Measurements from ENCODE around the gene LEFTY1.

The LEFTY1 gene

DNA sequence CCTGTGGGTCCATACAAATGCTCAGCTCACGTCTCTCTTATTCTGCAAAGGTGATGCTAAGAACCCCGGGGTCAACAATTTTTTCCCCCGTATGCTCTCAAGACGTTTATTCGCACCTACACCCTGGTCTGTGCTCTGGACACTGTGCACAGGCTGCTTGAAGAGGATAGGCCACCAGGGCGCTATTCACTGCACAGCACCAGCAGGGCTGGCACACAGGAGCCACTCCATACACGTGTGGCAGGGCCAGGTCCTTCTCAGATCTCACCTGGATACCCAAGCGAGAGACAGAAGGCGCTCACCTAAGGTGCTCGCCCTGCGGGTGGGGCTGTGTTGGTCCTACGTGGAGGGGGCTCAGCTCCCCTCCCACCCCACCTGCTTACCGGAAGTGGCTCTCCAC lies 23.4 kb downstream of the LEFTY1 start:
- H3K27me3 ChIP-seq (ENCODE audit: control insufficient read depth in 3 of 3, insufficient read depth in 3 of 3, low read depth in 1 of 3, low read length in 3 of 3), result no peaks in the 10 kb centered on the region
- H2BK15ac ChIP-seq (ENCODE audit: low read length), result no peak overlapping the region
- no peak overlapping the region for H4K91ac ChIP-seq (ENCODE audit: low read depth, low read length, poor library complexity)
- H3K36me3 ChIP-seq (replicated peaks in 1 of 2; ENCODE audit: control insufficient read depth in 2 of 2, insufficient read depth in 2 of 2, low read length in 2 of 2), result peaks cover 4 to 57% of the 10 kb centered on the region in 2 donors
- H2AK5ac ChIP-seq (ENCODE audit: low read depth, low read length), result peak overlapping the region; percentile 19
- no peak overlapping the region for H3K4me2 ChIP-seq (ENCODE audit: insufficient read depth, low read length, poor library complexity, severe bottlenecking)
- no peak overlapping the region for H2BK5ac ChIP-seq (ENCODE audit: low read length)
- no peak overlapping the region for H3K9ac ChIP-seq (ENCODE audit: low read depth, low read length, poor library complexity)
- no peaks in the 10 kb centered on the region for H3K79me1 ChIP-seq (ENCODE audit: low read depth, low read length)
- H3K4ac ChIP-seq (ENCODE audit: low read length), result no peak overlapping the region
- no peak overlapping the region for H3K4me3 ChIP-seq (ENCODE audit: low read length in 2 of 2)
- H2AFZ ChIP-seq (ENCODE audit: low read length), result no peak overlapping the region
- H3K18ac ChIP-seq (ENCODE audit: low read length), result no peak overlapping the region
- H3K14ac ChIP-seq (ENCODE audit: low read length), result no peak overlapping the region
- H2BK12ac ChIP-seq (ENCODE audit: low read length), result no peak overlapping the region
- no peak for DNase-seq (ENCODE audit: low spot score)
- H2BK120ac ChIP-seq (ENCODE audit: low read depth, low read length), result no peak overlapping the region
- no peak overlapping the region for H3K27ac ChIP-seq (replicated peaks; ENCODE audit: low read length)
- no CpG with 5 or more reads among the region's 13 CpGs for WGBS, 2 donors (ENCODE audit: extremely low coverage in 2 of 2, insufficient read length in 2 of 2, insufficient replicate concordance in 1 of 2)
- no peak overlapping the region for H4K8ac ChIP-seq (ENCODE audit: low read depth, low read length)
- H3K9me3 ChIP-seq (replicated peaks in 1 of 2; ENCODE audit: control insufficient read depth in 2 of 2, insufficient read depth in 1 of 2, low read depth in 1 of 2, low read length in 2 of 2), result no peaks in the 10 kb centered on the region
- H3K4me1 ChIP-seq (ENCODE audit: control insufficient read depth in 2 of 2, insufficient read depth in 1 of 2, low read depth in 1 of 2, low read length in 2 of 2), result no peaks in the 10 kb centered on the region
- no peak overlapping the region for H3K23ac ChIP-seq (ENCODE audit: low read depth, low read length, poor library complexity)

DNA sequence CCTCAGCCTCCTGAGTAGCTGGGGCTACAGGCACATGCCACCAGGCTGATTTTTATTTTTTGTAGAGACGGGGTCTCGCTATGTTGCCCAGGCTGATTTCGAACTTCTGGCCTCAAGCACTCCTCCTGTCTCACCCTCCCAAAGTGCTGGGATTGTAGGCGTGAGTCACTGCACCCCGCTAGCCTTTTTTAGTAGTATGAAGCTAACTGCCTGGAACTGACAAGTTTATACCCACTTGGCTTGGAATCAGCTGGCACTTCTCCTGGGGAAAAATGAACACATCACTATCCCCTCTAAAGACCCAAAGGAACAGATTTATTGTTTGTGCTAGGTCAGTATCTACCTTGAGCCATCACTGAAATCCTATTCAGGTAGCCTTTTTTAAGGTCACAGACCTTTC lies 25.8 kb downstream of the LEFTY1 start:
- Histone ChIP-seq H3K18ac (ENCODE audit: low read length) (no peak overlapping the region), H3K4me1 (ENCODE audit: control insufficient read depth in 2 of 2, insufficient read depth in 1 of 2, low read depth in 1 of 2, low read length in 2 of 2) (no peaks in the 10 kb centered on the region), H2BK120ac (ENCODE audit: low read depth, low read length) (no peak overlapping the region), H2AFZ (ENCODE audit: low read length) (no peak overlapping the region), H4K91ac (ENCODE audit: low read depth, low read length, poor library complexity) (no peak overlapping the region), H2BK15ac (ENCODE audit: low read length) (no peak overlapping the region), H3K36me3 (replicated peaks in 1 of 2; ENCODE audit: control insufficient read depth in 2 of 2, insufficient read depth in 2 of 2, low read length in 2 of 2) (peaks cover 4 to 62% of the 10 kb centered on the region in 2 donors), H3K79me1 (ENCODE audit: low read depth, low read length) (no peaks in the 10 kb centered on the region), H3K4ac (ENCODE audit: low read length) (no peak overlapping the region), H3K4me2 (ENCODE audit: insufficient read depth, low read length, poor library complexity, severe bottlenecking) (no peak overlapping the region), H2BK12ac (ENCODE audit: low read length) (no peak overlapping the region), H3K4me3 (ENCODE audit: low read length in 2 of 2) (no peak overlapping the region), H3K9ac (ENCODE audit: low read depth, low read length, poor library complexity) (no peak overlapping the region), H3K23ac (ENCODE audit: low read depth, low read length, poor library complexity) (no peak overlapping the region), H3K27ac (replicated peaks; ENCODE audit: low read length) (no peak overlapping the region), H2BK5ac (ENCODE audit: low read length) (no peak overlapping the region), H3K14ac (ENCODE audit: low read length) (no peak overlapping the region), H4K8ac (ENCODE audit: low read depth, low read length) (no peak overlapping the region), H3K27me3 (ENCODE audit: control insufficient read depth in 3 of 3, insufficient read depth in 3 of 3, low read depth in 1 of 3, low read length in 3 of 3) (no peaks in the 10 kb centered on the region), H2AK5ac (ENCODE audit: low read depth, low read length) (no peak overlapping the region), H3K9me3 (replicated peaks in 1 of 2; ENCODE audit: control insufficient read depth in 2 of 2, insufficient read depth in 1 of 2, low read depth in 1 of 2, low read length in 2 of 2) (no peaks in the 10 kb centered on the region)
- WGBS, 2 donors (ENCODE audit: extremely low coverage in 2 of 2, insufficient read length in 2 of 2, insufficient replicate concordance in 1 of 2), result no CpG with 5 or more reads among the region's 5 CpGs
- DNase-seq (ENCODE audit: low spot score), result no peak

DNA sequence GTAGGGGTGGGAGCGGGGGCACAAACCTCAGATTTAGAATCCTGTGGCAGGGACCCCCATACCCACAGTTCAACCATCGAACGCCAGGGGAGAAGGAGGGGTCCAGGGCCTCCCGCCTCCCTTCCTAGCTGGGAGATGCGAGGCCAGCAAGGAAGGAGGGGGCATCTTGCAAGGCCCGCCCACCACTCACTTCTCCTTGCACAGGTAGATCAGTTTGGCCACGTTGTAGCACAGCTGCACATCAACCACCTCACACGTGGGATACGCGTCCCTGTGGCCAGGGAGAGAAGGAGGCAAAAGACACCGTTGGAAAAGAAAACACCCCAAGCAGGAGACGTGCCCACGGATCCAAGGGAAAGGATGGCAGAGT lies 26.4 kb downstream of the LEFTY1 start:
- Histone ChIP-seq H3K27me3 (ENCODE audit: control insufficient read depth in 3 of 3, insufficient read depth in 3 of 3, low read depth in 1 of 3, low read length in 3 of 3) (no peaks in the 10 kb centered on the region), H3K36me3 (replicated peaks in 1 of 2; ENCODE audit: control insufficient read depth in 2 of 2, insufficient read depth in 2 of 2, low read length in 2 of 2) (peaks cover 4 to 56% of the 10 kb centered on the region in 2 donors), H2AK5ac (ENCODE audit: low read depth, low read length) (peak overlapping the region; percentile 28), H2BK5ac (ENCODE audit: low read length) (no peak overlapping the region), H3K4me1 (ENCODE audit: control insufficient read depth in 2 of 2, insufficient read depth in 1 of 2, low read depth in 1 of 2, low read length in 2 of 2) (no peaks in the 10 kb centered on the region), H3K14ac (ENCODE audit: low read length) (peak overlapping the region; percentile 21), H3K23ac (ENCODE audit: low read depth, low read length, poor library complexity) (peak overlapping the region; percentile 97), H3K79me1 (ENCODE audit: low read depth, low read length) (no peaks in the 10 kb centered on the region), H3K4ac (ENCODE audit: low read length) (no peak overlapping the region), H2BK120ac (ENCODE audit: low read depth, low read length) (no peak overlapping the region), H3K9ac (ENCODE audit: low read depth, low read length, poor library complexity) (peak overlapping the region; percentile 44), H4K91ac (ENCODE audit: low read depth, low read length, poor library complexity) (no peak overlapping the region), H3K27ac (replicated peaks; ENCODE audit: low read length) (no peak overlapping the region), H2BK15ac (ENCODE audit: low read length) (no peak overlapping the region), H3K9me3 (replicated peaks in 1 of 2; ENCODE audit: control insufficient read depth in 2 of 2, insufficient read depth in 1 of 2, low read depth in 1 of 2, low read length in 2 of 2) (no peaks in the 10 kb centered on the region), H3K4me3 (ENCODE audit: low read length in 2 of 2) (no peak overlapping the region), H2BK12ac (ENCODE audit: low read length) (no peak overlapping the region), H3K4me2 (ENCODE audit: insufficient read depth, low read length, poor library complexity, severe bottlenecking) (no peak overlapping the region), H2AFZ (ENCODE audit: low read length) (no peak overlapping the region), H3K18ac (ENCODE audit: low read length) (no peak overlapping the region), H4K8ac (ENCODE audit: low read depth, low read length) (no peak overlapping the region)
- WGBS, 2 donors (ENCODE audit: extremely low coverage in 2 of 2, insufficient read length in 2 of 2, insufficient replicate concordance in 1 of 2), result no CpG with 5 or more reads among the region's 13 CpGs
- DNase-seq (ENCODE audit: low spot score), result no peak

DNA sequence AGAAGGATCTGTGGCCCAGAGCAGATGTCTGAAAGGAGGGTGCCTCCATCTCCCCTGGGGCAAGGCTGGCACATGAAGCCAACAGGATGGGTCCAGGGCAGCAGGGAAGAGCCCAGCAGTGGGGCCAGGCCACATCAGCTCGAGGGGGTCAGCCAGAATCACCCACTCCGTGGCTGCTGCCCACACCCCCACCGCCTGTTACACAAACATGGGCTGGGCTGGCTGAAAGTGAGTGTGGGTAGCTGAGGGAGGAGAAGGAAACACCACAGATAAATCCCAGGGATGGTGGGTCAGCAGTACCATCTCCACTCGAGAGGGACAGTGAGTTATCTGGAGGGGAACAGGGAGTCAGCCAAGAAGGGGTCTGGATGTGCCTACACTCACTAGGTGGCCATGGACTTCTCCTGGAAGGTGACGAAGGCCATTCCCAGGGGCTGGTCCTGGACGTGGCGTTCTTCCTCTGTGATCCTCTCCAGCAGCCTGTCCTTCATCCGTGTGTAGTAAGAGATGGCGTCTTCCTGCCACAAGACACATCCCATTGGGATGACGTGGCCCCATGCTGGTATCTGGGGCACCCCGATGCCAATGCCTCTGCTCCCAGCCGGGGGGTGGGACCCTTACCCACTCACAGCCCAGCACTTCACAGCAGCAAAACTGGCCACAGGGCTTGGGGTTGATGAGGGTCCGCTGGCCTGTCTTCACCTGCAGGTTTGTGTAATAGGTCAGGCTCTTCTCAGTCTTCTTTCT lies 26.9 kb downstream of the LEFTY1 start:
- H2BK120ac ChIP-seq (ENCODE audit: low read depth, low read length), result no peak overlapping the region
- H3K23ac ChIP-seq (ENCODE audit: low read depth, low read length, poor library complexity), result peak overlapping the region; percentile 97

More for the DNA sequence above, 26.9 kb downstream of the LEFTY1 start:
- Histone ChIP-seq H4K8ac (ENCODE audit: low read depth, low read length) (no peak overlapping the region), H3K4ac (ENCODE audit: low read length) (no peak overlapping the region), H3K9me3 (replicated peaks in 1 of 2; ENCODE audit: control insufficient read depth in 2 of 2, insufficient read depth in 1 of 2, low read depth in 1 of 2, low read length in 2 of 2) (no peaks in the 10 kb centered on the region), H3K14ac (ENCODE audit: low read length) (peak overlapping the region; percentile 14), H4K91ac (ENCODE audit: low read depth, low read length, poor library complexity) (no peak overlapping the region), H3K27me3 (ENCODE audit: control insufficient read depth in 3 of 3, insufficient read depth in 3 of 3, low read depth in 1 of 3, low read length in 3 of 3) (no peaks in the 10 kb centered on the region), H2AK5ac (ENCODE audit: low read depth, low read length) (peak overlapping the region; percentile 28), H3K4me2 (ENCODE audit: insufficient read depth, low read length, poor library complexity, severe bottlenecking) (no peak overlapping the region), H3K9ac (ENCODE audit: low read depth, low read length, poor library complexity) (peak overlapping the region; percentile 30), H3K4me1 (ENCODE audit: control insufficient read depth in 2 of 2, insufficient read depth in 1 of 2, low read depth in 1 of 2, low read length in 2 of 2) (no peaks in the 10 kb centered on the region), H3K4me3 (ENCODE audit: low read length in 2 of 2) (no peak overlapping the region), H2BK5ac (ENCODE audit: low read length) (no peak overlapping the region), H3K27ac (replicated peaks; ENCODE audit: low read length) (no peak overlapping the region), H3K18ac (ENCODE audit: low read length) (no peak overlapping the region), H2BK12ac (ENCODE audit: low read length) (no peak overlapping the region), H2AFZ (ENCODE audit: low read length) (no peak overlapping the region), H3K36me3 (replicated peaks in 1 of 2; ENCODE audit: control insufficient read depth in 2 of 2, insufficient read depth in 2 of 2, low read length in 2 of 2) (peaks cover 4 to 54% of the 10 kb centered on the region in 2 donors), H3K79me1 (ENCODE audit: low read depth, low read length) (no peaks in the 10 kb centered on the region), H2BK15ac (ENCODE audit: low read length) (peak overlapping the region; percentile 38)
- no peak for DNase-seq (ENCODE audit: low spot score)
- WGBS, 2 donors (ENCODE audit: extremely low coverage in 2 of 2, insufficient read length in 2 of 2, insufficient replicate concordance in 1 of 2), result no CpG with 5 or more reads among the region's 13 CpGs

Data from neuronal stem cell (in vitro differentiated cells).